ENCODE results near the gene RELN.

The RELN gene

DNA sequence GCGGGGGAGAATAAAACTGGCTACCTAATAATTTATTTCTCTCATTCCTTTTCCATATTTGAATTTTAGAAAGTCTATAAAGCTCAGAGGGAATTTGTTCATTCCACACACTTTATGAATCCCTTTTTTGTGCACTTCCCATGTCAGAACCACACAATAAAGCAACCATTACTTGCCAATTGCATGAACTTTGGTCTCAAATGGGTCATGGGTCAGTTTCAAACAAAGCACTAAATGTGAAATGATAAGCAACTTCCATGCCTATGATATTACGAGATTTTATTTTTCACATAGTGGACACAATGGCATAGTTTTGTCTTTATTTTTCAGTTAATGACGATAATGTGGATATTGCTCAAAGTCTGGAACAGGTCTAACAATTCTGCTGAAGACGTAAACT is 18.6 kb upstream of the RELN start:
- TF ChIP-seq, protein P1, sequence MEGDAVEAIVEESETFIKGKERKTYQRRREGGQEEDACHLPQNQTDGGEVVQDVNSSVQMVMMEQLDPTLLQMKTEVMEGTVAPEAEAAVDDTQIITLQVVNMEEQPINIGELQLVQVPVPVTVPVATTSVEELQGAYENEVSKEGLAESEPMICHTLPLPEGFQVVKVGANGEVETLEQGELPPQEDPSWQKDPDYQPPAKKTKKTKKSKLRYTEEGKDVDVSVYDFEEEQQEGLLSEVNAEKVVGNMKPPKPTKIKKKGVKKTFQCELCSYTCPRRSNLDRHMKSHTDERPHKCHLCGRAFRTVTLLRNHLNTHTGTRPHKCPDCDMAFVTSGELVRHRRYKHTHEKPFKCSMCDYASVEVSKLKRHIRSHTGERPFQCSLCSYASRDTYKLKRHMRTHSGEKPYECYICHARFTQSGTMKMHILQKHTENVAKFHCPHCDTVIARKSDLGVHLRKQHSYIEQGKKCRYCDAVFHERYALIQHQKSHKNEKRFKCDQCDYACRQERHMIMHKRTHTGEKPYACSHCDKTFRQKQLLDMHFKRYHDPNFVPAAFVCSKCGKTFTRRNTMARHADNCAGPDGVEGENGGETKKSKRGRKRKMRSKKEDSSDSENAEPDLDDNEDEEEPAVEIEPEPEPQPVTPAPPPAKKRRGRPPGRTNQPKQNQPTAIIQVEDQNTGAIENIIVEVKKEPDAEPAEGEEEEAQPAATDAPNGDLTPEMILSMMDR (IDR thresholded peaks at IDR 0.05; ENCODE audit: insufficient read depth, missing control alignments), result no peak
- FAIRE-seq (no peak), DNase-seq (ENCODE audit: insufficient read length, low spot score) (no peak)

DNA sequence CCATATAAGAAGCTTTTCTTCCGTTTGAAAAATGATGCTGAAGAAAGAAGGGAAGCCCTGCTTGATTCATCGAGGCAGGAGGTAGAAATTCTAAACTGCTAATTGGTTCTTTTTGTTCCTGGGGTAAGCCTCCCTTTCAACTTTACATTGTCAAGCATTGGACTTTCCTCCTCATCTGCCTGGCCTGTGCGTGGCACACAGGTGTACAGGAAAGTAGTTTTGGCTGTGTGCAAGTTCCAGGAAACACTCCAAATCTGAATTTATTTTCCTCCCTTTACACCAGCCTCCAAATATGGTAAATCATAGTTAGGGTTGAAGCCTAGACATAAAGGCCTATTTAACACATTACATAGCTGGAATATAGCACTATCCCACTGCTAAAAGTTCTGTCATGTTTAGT is 18.2 kb upstream of the RELN start:
- FAIRE-seq, result no peak
- TF ChIP-seq, protein P1 (IDR thresholded peaks at IDR 0.05; ENCODE audit: insufficient read depth, missing control alignments), result no peak

DNA sequence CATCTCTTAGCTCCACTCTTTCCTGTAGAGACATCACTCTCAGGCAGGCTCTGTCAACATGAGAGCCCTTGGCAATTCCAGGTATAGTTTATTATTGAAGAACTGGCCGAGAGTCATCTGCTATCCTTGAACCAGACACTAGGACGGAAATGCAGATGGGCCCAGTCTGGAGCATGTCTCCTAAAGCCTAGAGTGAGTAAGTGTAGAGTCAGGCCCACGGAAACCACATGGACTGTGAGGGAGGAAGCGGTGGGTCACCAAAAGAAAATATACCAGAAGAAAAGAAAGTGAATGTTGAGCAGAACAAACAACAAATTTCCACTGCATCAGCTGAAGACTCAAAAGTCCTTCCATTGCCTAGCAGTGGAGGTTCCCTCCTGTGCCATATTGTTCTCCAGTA is 15.7 kb upstream of the RELN start:
- TF ChIP-seq, protein P1 (IDR thresholded peaks at IDR 0.05; ENCODE audit: insufficient read depth, missing control alignments), result no peak
- DNase-seq (ENCODE audit: insufficient read length, low spot score), result no peak
- no peak for FAIRE-seq

More for the DNA sequence above, 18.2 kb upstream of the RELN start:
- no peak for DNase-seq (ENCODE audit: insufficient read length, low spot score)

DNA sequence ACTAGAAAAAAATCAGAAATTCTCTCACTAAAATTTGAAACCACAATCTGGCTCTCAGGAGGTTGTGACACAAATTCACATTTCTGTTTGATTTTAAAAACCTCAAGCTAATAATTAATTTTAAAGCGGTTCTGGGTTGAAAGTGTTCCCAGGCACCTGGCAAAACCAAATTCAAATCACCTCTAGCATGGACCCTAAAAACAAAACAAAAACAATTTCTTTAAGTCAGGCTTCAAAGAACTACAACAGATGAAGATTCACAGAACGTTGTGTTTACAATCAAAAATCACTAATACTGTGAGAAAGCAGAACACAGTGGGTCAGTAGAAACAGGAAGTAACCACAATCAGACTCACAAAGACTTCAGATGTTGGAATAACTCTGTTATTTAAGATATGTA is 7.2 kb upstream of the RELN start:
- FAIRE-seq (no peak), DNase-seq (ENCODE audit: insufficient read length, low spot score) (no peak)
- TF ChIP-seq, protein P1 (IDR thresholded peaks at IDR 0.05; ENCODE audit: insufficient read depth, missing control alignments), result no peak

DNA sequence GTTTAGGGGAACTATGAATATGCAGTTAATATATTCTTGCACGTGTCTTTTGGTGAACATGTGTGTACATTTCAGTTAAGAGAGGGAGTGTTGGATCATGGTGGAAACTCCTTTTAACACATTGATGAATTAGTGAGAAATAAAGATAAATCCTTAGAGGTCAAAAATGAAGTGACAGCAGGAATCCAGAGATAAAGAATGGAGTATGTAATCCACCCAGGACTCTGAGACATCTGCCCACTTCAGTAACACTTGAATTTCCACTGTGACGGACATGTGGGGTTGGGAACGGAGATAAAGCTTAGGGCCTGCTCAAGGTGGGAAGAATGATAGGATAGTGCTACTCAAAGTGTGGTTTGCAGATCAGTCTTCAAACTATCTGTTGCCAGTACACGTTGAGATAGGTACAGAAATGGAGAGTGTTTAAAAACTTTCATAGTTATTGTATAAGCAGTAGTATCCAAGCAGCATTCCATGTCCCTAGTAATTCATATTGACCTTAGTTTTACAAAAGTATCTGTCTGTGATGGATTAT is 6.6 kb upstream of the RELN start:
- DNase-seq (ENCODE audit: insufficient read length, low spot score), result no peak
- peak; percentile 16 for FAIRE-seq
- TF ChIP-seq, protein P1 (IDR thresholded peaks at IDR 0.05; ENCODE audit: insufficient read depth, missing control alignments), result no peak

DNA sequence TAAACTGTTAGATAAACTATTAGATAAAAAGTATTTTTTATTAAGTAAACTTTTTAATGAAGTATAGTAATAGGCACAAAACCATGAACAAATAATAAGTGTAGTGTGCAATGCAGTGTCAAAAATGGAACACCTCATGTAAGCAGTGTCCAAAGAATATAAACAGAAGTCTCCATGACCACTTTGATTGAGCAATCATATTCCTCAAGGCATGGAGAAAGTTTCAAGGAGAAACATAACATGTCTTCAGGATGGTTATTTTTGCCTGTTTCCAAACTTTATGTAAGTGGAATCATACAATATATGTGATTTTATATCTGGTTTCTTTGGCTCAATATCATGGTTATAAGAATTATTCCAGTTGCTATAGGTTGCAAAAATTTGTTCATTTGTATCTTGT is 6.1 kb upstream of the RELN start:
- FAIRE-seq, result no peak
- TF ChIP-seq, protein P1 (IDR thresholded peaks at IDR 0.05; ENCODE audit: insufficient read depth, missing control alignments), result no peak
- no peak for DNase-seq (ENCODE audit: insufficient read length, low spot score)

DNA sequence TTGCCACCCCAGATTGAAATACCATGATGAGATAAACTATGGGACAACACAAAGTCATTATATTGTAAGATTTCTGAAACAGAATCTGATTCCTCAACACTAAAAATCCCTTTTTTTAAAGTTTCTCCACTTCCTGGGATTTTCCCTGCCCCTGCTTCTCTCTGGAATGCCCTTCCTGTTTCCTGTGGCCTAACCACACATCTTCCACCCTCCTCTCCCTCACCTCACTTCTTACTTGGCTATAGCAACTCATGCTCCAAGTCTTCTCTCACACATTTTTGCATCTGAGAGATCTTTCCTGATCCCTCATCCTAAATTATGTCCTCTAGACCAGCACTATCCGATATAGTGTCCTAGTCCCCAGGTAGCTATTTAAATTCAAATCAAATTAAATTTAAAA is 4.1 kb upstream of the RELN start:
- no peak for DNase-seq (ENCODE audit: insufficient read length, low spot score)
- no peak for FAIRE-seq
- TF ChIP-seq, protein P1 (IDR thresholded peaks at IDR 0.05; ENCODE audit: insufficient read depth, missing control alignments), result no peak

Data from D721Med (cell line).